IPS DF 4.7 (cell line): Measurements from ENCODE around the gene PAFAH1B2.
"Not testable (repeated sequence)": the region's sequence is repeated elsewhere in the genome, so short reads cannot be mapped to it uniquely, and the experiment has no call there.

Source experiments
- DNase-seq: peaks from one replicate; pipeline ENCODE4 v3.0.0-alpha.2; 2013; ENCODE audit warnings: low spot score; ENCODE audit errors: extremely low read depth

Gene PAFAH1B2

GRCh38 chr11:117201658-117202305 lies 57.7 kb downstream of the PAFAH1B2 start:
- no peak for DNase-seq

GRCh38 chr11:117202386-117203068 lies 58.4 kb downstream of the PAFAH1B2 start:
- DNase-seq: no peak

- no peak for DNase-seq
Measured at GRCh38 chr11:117203069-117203407, 59.0 kb downstream of the PAFAH1B2 start.

GRCh38 chr11:117204283-117205080 lies 60.4 kb downstream of the PAFAH1B2 start:
- DNase-seq: no peak

- DNase-seq: no peak
Measured at GRCh38 chr11:117205211-117205818, 61.2 kb downstream of the PAFAH1B2 start.

- DNase-seq: not testable (repeated sequence)
Measured at GRCh38 chr11:117206111-117206510, 62.0 kb downstream of the PAFAH1B2 start.

GRCh38 chr11:117206859-117207258 lies 62.8 kb downstream of the PAFAH1B2 start:
- not testable (repeated sequence) for DNase-seq

GRCh38 chr11:117207481-117207880 lies 63.4 kb downstream of the PAFAH1B2 start:
- not testable (repeated sequence) for DNase-seq

- DNase-seq: not testable (repeated sequence)
Measured at GRCh38 chr11:117208710-117209109, 64.6 kb downstream of the PAFAH1B2 start.

GRCh38 chr11:117209351-117210125 lies 65.5 kb downstream of the PAFAH1B2 start:
- not testable (repeated sequence) for DNase-seq

- DNase-seq: no peak
Measured at GRCh38 chr11:117210620-117211019, 66.5 kb downstream of the PAFAH1B2 start.

GRCh38 chr11:117212697-117213355 lies 68.7 kb downstream of the PAFAH1B2 start:
- DNase-seq: no peak

GRCh38 chr11:117214404-117215110 lies 70.5 kb downstream of the PAFAH1B2 start:
- no peak for DNase-seq

- DNase-seq: no peak
Measured at GRCh38 chr11:117217141-117218084, 73.3 kb downstream of the PAFAH1B2 start.

GRCh38 chr11:117218133-117218915 lies 74.2 kb downstream of the PAFAH1B2 start:
- DNase-seq: no peak

GRCh38 chr11:117219001-117219400 lies 74.9 kb downstream of the PAFAH1B2 start:
- DNase-seq: no peak

GRCh38 chr11:117219455-117219854 lies 75.4 kb downstream of the PAFAH1B2 start:
- DNase-seq: no peak

- no peak for DNase-seq
Measured at GRCh38 chr11:117219995-117220394, 75.9 kb downstream of the PAFAH1B2 start.
